CD4-positive, alpha-beta T cell (primary cell): ENCODE data around the gene PTPRN2. TPM values are rescaled to one million over a fixed set of nuclear protein-coding genes. Genes with fewer than 3 reads are reported as not detected.

Experiments
- ATAC-seq: fragments of 200-7000 bp; cut with Tn5 transposase; one replicate; pipeline ENCODE4 v1.10.0; 2022; ENCODE audit warnings: mild to moderate bottlenecking; ENCODE audit not compliant: poor library complexity
- CTCF ChIA-PET: fragments of 350-600 bp; sonication (Branson Sonifier 250); formaldehyde crosslinking; loops from one replicate; lab custom pipeline; 2021; ENCODE audit warnings: antibody characterized with exemption, inconsistent platforms; lab: Charles Lee
- POLR2A ChIA-PET: fragments of 350-600 bp; sonication (Branson Sonifier 250); formaldehyde crosslinking; loops from one replicate; lab custom pipeline; 2021; ENCODE audit warnings: antibody characterized with exemption, inconsistent platforms; lab: Charles Lee
- DNase-seq, 14 experiments: peaks; one replicate each; pipeline ENCODE4 v3.0.0-alpha.2; 2013 to 2020; ENCODE audit warnings: mixed read lengths in 2 of 14
- H3K27ac ChIP-seq, 2 donors: one replicate each; pipeline versions ENCODE4 v1.5.1 to v1.7.0; 2013; ENCODE audit warnings: low read length in 2 of 2, low read depth in 1 of 2, mild to moderate bottlenecking in 1 of 2
- H3K27me3 ChIP-seq, 2 experiments: 1 replicate in 1 of 2; 2 replicates in 1 of 2; pipeline versions ENCODE4 v1.6.1 to v1.7.0; 2013; ENCODE audit warnings: low read length in 2 of 2, control low read depth in 1 of 2, mild to moderate bottlenecking in 1 of 2, moderate library complexity in 1 of 2; ENCODE audit not compliant: insufficient read depth in 2 of 2, control insufficient read depth in 1 of 2
- H3K36me3 ChIP-seq: one replicate; pipeline ENCODE4 v1.6.1; 2013; ENCODE audit warnings: low read length, control low read depth; ENCODE audit not compliant: insufficient read depth
- H3K4me1 ChIP-seq: one replicate; pipeline ENCODE4 v1.6.1; 2013; ENCODE audit warnings: low read length, control low read depth; ENCODE audit not compliant: insufficient read depth
- H3K4me3 ChIP-seq: one replicate; pipeline ENCODE4 v1.5.1; 2013; ENCODE audit warnings: mild to moderate bottlenecking, low read length, moderate library complexity
- H3K9me3 ChIP-seq, 2 experiments: 1 replicate in 1 of 2; 2 replicates in 1 of 2; pipeline versions ENCODE4 v1.6.1 to v1.7.0; 2013; ENCODE audit warnings: low read length in 2 of 2, mild to moderate bottlenecking in 2 of 2, control low read depth in 1 of 2, moderate library complexity in 1 of 2; ENCODE audit not compliant: control insufficient read depth in 1 of 2, insufficient read depth in 1 of 2
- H3K27ac Mint-ChIP-seq: one replicate; pipeline ENCODE4 v1.8.0; 2020; ENCODE audit warnings: mixed read lengths
- H3K27me3 Mint-ChIP-seq: one replicate; pipeline ENCODE4 v1.8.0; 2021; ENCODE audit warnings: mixed read lengths
- H3K36me3 Mint-ChIP-seq: one replicate; pipeline ENCODE4 v1.8.0; 2021; ENCODE audit warnings: low read depth, mixed read lengths
- H3K4me1 Mint-ChIP-seq: one replicate; pipeline ENCODE4 v1.8.0; 2021; ENCODE audit warnings: low read depth, mixed read lengths
- H3K4me3 Mint-ChIP-seq: one replicate; pipeline ENCODE4 v1.8.0; 2020; ENCODE audit warnings: mild to moderate bottlenecking, mixed read lengths
- H3K9me3 Mint-ChIP-seq: one replicate; pipeline ENCODE4 v1.8.0; 2020; ENCODE audit warnings: mixed read lengths
- CTCF ChIP-seq: fragments of 200-600 bp; IDR thresholded peaks from one replicate; pipeline ENCODE4 v1.8.0; 2022; ENCODE audit warnings: antibody characterized with exemption, mild to moderate bottlenecking
- intact Hi-C, 2 experiments: fragments of 100-400 bp; cut with DNase I in 1 of 2; cut with micrococcal nuclease in 1 of 2; formaldehyde crosslinking; loops; one replicate each; pipeline versions ENCODE4 v1.15.1 to v1.9.0; 2023 to 2025; cut with DNase I, micrococcal nuclease
- total RNA-seq, 174 experiments: library from RNA in 2 of 174; stranded (reverse) in 2 of 174; gene quantifications; one replicate each; pipeline ENCODE4 v1.2.3 and lab custom pipeline; 2021 to 2026

PTPRN2 gene
- total RNA-seq, 2 experiments from 2014 or later = 0.34 to 0.44 TPM

GRCh38 chr7:158443014-158443687 is 144.5 kb downstream of the PTPRN2 start:
- ChIA-PET CTCF (no interaction called here), POLR2A (no interaction called here)
- Histone ChIP-seq H3K36me3 (no peaks in the 10 kb centered on the region), H3K27ac (no peak overlapping the region), H3K4me1 (no peaks in the 10 kb centered on the region), H3K4me3 (no peak overlapping the region), H3K27me3 (no peaks in the 10 kb centered on the region), H3K9me3 (peaks cover 0 to 11% of the 10 kb centered on the region in 2 experiments)
- H3K4me1 Mint-ChIP-seq = no peaks in the 10 kb centered on the region
- no peaks in the 10 kb centered on the region for H3K36me3 Mint-ChIP-seq
- no peak for TF ChIP-seq CTCF
- no peak for ATAC-seq
- no peak overlapping the region for H3K4me3 Mint-ChIP-seq
- no peak overlapping the region for H3K27ac Mint-ChIP-seq
- no peak for DNase-seq
- peaks cover 11% of the 10 kb centered on the region for H3K9me3 Mint-ChIP-seq
- H3K27me3 Mint-ChIP-seq = no peaks in the 10 kb centered on the region
- intact Hi-C loops = no loop called here

GRCh38 chr7:158442260-158442659 is 145.4 kb downstream of the PTPRN2 start:
- CTCF ChIA-PET = no interaction called here
- no peak for DNase-seq
- Mint-ChIP-seq H3K36me3 (no peaks in the 10 kb centered on the region), H3K27me3 (peaks cover 2% of the 10 kb centered on the region), H3K27ac (no peak overlapping the region), H3K4me1 (no peaks in the 10 kb centered on the region), H3K9me3 (peaks cover 11% of the 10 kb centered on the region), H3K4me3 (no peak overlapping the region)
- no peak for TF ChIP-seq CTCF
- Histone ChIP-seq H3K4me1 (no peaks in the 10 kb centered on the region), H3K4me3 (no peak overlapping the region), H3K36me3 (no peaks in the 10 kb centered on the region), H3K27me3 (no peaks in the 10 kb centered on the region), H3K27ac (no peak overlapping the region), H3K9me3 (peaks cover 0 to 6% of the 10 kb centered on the region in 2 experiments)
- intact Hi-C loops = no loop called here
- POLR2A ChIA-PET = no interaction called here
- no peak for ATAC-seq

- Histone ChIP-seq H3K4me3 (no peak overlapping the region), H3K9me3 (no peaks in the 10 kb centered on the region), H3K27ac (no peak overlapping the region), H3K4me1 (no peaks in the 10 kb centered on the region), H3K36me3 (no peaks in the 10 kb centered on the region), H3K27me3 (no peaks in the 10 kb centered on the region)
- Mint-ChIP-seq H3K36me3 (no peaks in the 10 kb centered on the region), H3K4me3 (no peak overlapping the region), H3K9me3 (peaks cover 11% of the 10 kb centered on the region), H3K27me3 (peaks cover 15% of the 10 kb centered on the region), H3K27ac (no peak overlapping the region), H3K4me1 (no peaks in the 10 kb centered on the region)
- intact Hi-C loops = no loop called here
- ChIA-PET CTCF (no interaction called here), POLR2A (no interaction called here)
- TF ChIP-seq CTCF = no peak
- DNase-seq (no peak), ATAC-seq (no peak)
Measured at GRCh38 chr7:158439035-158439434, 148.6 kb downstream of the PTPRN2 start.
